DOHH2 (cell line): ENCODE results near the gene ZW10.

Experiments
- H3F3A ChIP-seq: fragments of 200-600 bp; sonication (generic), shearing (Covaris generic); 2 replicates; pipeline ENCODE4 v1.6.0; 2016; ENCODE audit warnings: antibody characterized with exemption, mild to moderate bottlenecking; ENCODE audit not compliant: control insufficient read depth, insufficient read depth
- H3K27ac ChIP-seq: fragments of 200-600 bp; sonication (generic); 2 replicates; pipeline ENCODE4 v1.5.1; 2014; ENCODE audit warnings: low read depth, mild to moderate bottlenecking, low read length, moderate library complexity
- H3K27me3 ChIP-seq: fragments of 200-600 bp; sonication (generic); 2 replicates; pipeline ENCODE4 v1.6.1; 2014; ENCODE audit warnings: mild to moderate bottlenecking, low read length, mixed read lengths; ENCODE audit not compliant: control insufficient read depth
- H3K36me3 ChIP-seq: fragments of 200-600 bp; sonication (generic); 2 replicates; pipeline ENCODE4 v1.6.1; 2014; ENCODE audit warnings: mild to moderate bottlenecking, low read length, moderate library complexity, mixed read lengths; ENCODE audit not compliant: control insufficient read depth
- H3K4me1 ChIP-seq: fragments of 200-600 bp; sonication (generic); 2 replicates; pipeline ENCODE4 v1.6.1; 2014; ENCODE audit warnings: mild to moderate bottlenecking, low read length, mixed read lengths; ENCODE audit not compliant: control insufficient read depth
- H3K4me2 ChIP-seq: fragments of 200-600 bp; sonication (generic); 2 replicates; pipeline ENCODE4 v1.6.0; 2014; ENCODE audit warnings: mild to moderate bottlenecking, low read length, moderate library complexity
- H3K4me3 ChIP-seq: fragments of 200-600 bp; sonication (generic); 2 replicates; pipeline ENCODE4 v1.5.1; 2014; ENCODE audit warnings: mild to moderate bottlenecking, low read length, mixed read lengths
- H3K79me2 ChIP-seq: fragments of 200-600 bp; sonication (generic); 2 replicates; pipeline ENCODE4 v1.6.1; 2014; ENCODE audit warnings: mild to moderate bottlenecking, low read length, mixed read lengths; ENCODE audit not compliant: control insufficient read depth
- H3K9me2 ChIP-seq: fragments of 200-600 bp; sonication (generic); replicated peaks from 2 replicates; pipeline ENCODE4 v1.6.1; 2014; ENCODE audit warnings: mild to moderate bottlenecking, low read length, mixed read lengths; ENCODE audit not compliant: control insufficient read depth
- H3K9me3 ChIP-seq: fragments of 200-600 bp; sonication (generic); 2 replicates; pipeline ENCODE4 v1.6.1; 2014; ENCODE audit warnings: antibody characterized with exemption, low read length, mixed read lengths; ENCODE audit not compliant: control insufficient read depth, insufficient read depth
- H4K20me1 ChIP-seq: fragments of 200-600 bp; sonication (generic); 2 replicates; pipeline ENCODE4 v1.6.0; 2014; ENCODE audit warnings: low read depth, mild to moderate bottlenecking, antibody characterized with exemption, low read length, moderate library complexity; ENCODE audit not compliant: control insufficient read depth, insufficient read depth
- CTCF ChIP-seq: fragments of 200-600 bp; sonication (generic); IDR thresholded peaks from one replicate; pipeline ENCODE4 v1.5.1; 2014; ENCODE audit warnings: antibody characterized with exemption, mild to moderate bottlenecking, low read depth, low read length; ENCODE audit not compliant: poor library complexity, severe bottlenecking
- EZH2phosphoT487 ChIP-seq: fragments of 200-600 bp; sonication (generic); IDR thresholded peaks from 2 replicates; pipeline ENCODE4 v1.6.1; 2017; ENCODE audit warnings: borderline replicate concordance, mild to moderate bottlenecking, antibody characterized with exemption, low read length, moderate library complexity, mixed read lengths

Gene ZW10

GRCh38 chr11:113715882-113716625 lies 57.4 kb downstream of the ZW10 start:
- Histone ChIP-seq H3K36me3 (no peaks in the 10 kb centered on the region), H3K9me3 (no peaks in the 10 kb centered on the region), H3K79me2 (no peaks in the 10 kb centered on the region), H3K9me2 (no peaks in the 10 kb centered on the region), H3K4me3 (no peak overlapping the region), H3K27ac (no peak overlapping the region), H3K27me3 (no peaks in the 10 kb centered on the region), H3K4me2 (no peak overlapping the region), H3K4me1 (no peaks in the 10 kb centered on the region), H3F3A (no peaks in the 10 kb centered on the region), H4K20me1 (no peaks in the 10 kb centered on the region)
- TF ChIP-seq CTCF (no peak), EZH2phosphoT487 (no peak)

- Histone ChIP-seq H4K20me1 (no peaks in the 10 kb centered on the region), H3K36me3 (no peaks in the 10 kb centered on the region), H3K4me3 (no peak overlapping the region), H3K79me2 (no peaks in the 10 kb centered on the region), H3K27me3 (no peaks in the 10 kb centered on the region), H3K9me3 (no peaks in the 10 kb centered on the region), H3K4me2 (no peak overlapping the region), H3K9me2 (no peaks in the 10 kb centered on the region), H3K4me1 (no peaks in the 10 kb centered on the region), H3F3A (no peaks in the 10 kb centered on the region), H3K27ac (no peak overlapping the region)
- TF ChIP-seq CTCF (no peak), EZH2phosphoT487 (no peak)
These were observed 58.2 kb downstream of the ZW10 start for GRCh38 chr11:113715273-113715672.

- Histone ChIP-seq H3K9me3 (no peaks in the 10 kb centered on the region), H3K27me3 (0 out of 2 replicates have a peak, but pooled peaks cover 2% of the 10 kb centered on the region), H3K27ac (no peak overlapping the region), H3K79me2 (no peaks in the 10 kb centered on the region), H3K4me3 (no peak overlapping the region), H3K9me2 (no peaks in the 10 kb centered on the region), H3F3A (no peaks in the 10 kb centered on the region), H3K4me2 (no peak overlapping the region), H4K20me1 (no peaks in the 10 kb centered on the region), H3K36me3 (no peaks in the 10 kb centered on the region), H3K4me1 (no peaks in the 10 kb centered on the region)
- TF ChIP-seq CTCF: no peak
- TF ChIP-seq EZH2phosphoT487: no peak
These were observed 62.5 kb downstream of the ZW10 start for GRCh38 chr11:113710989-113711388.
